ENCODE results near the gene CELF1. TPM values are rescaled to one million over a fixed set of nuclear protein-coding genes. Genes with fewer than 3 reads are reported as not detected.

CELF1 gene
- polyA plus RNA-seq, 1 donor (not counting 4 experiments of a cell fraction or from before 2014, with no cell fraction given): 110 TPM

GRCh38 chr11:47533690-47534151 lies 19.2 kb downstream of the CELF1 start:
- Histone ChIP-seq H3K4me2 (ENCODE audit: control insufficient read depth, extremely low read depth, insufficient read depth, low read depth, low read length) (no peak overlapping the region), H3K27ac (ENCODE audit: control insufficient read depth, insufficient read depth, low read length) (no peak overlapping the region), H3K9me1 (ENCODE audit: control insufficient read depth, extremely low read depth, insufficient read depth, low read length) (no peaks in the 10 kb centered on the region), H3K4me3 (ENCODE audit: control insufficient read depth in 2 of 3, extremely low read depth in 1 of 3, insufficient read depth in 2 of 3, low read depth in 1 of 3, low read length in 3 of 3) (no peak overlapping the region), H3K79me2 (ENCODE audit: control insufficient read depth, insufficient read depth, low read length) (peaks cover 99% of the 10 kb centered on the region), H3K9ac (ENCODE audit: control insufficient read depth, extremely low read depth, insufficient read depth, low read length) (no peak overlapping the region), H3K4me1 (ENCODE audit: control insufficient read depth, extremely low read depth, insufficient read depth, low read length) (peaks cover 4% of the 10 kb centered on the region), H3K36me3 (ENCODE audit: control insufficient read depth in 2 of 2, extremely low read depth in 1 of 2, insufficient read depth in 2 of 2, low read length in 2 of 2) (peaks cover 4% of the 10 kb centered on the region in 2 experiments), H3K27me3 (ENCODE audit: control insufficient read depth, extremely low read depth, insufficient read depth, low read length) (no peaks in the 10 kb centered on the region), H2AFZ (ENCODE audit: control insufficient read depth, low read length) (no peak overlapping the region), H3K9me3 (ENCODE audit: control insufficient read depth, low read depth, low read length) (no peaks in the 10 kb centered on the region), H4K20me1 (ENCODE audit: control insufficient read depth, extremely low read depth, insufficient read depth, low read length) (peaks cover 20% of the 10 kb centered on the region)
- dilution Hi-C loops (cut with MboI; ENCODE audit: extremely low pct_ligation_motif_present, low sequenced_read_pairs): no loop called here
- DNase-seq (ENCODE audit: low read depth, low spot score) (no peak), FAIRE-seq (no peak)
- no peak for TF ChIP-seq EZH2 (IDR thresholded peaks at IDR 0.05; ENCODE audit: low read length)
- no peak for TF ChIP-seq CTCF (optimal IDR thresholded peaks at IDR 0.05 in 1 of 3, IDR thresholded peaks at IDR 0.05 in 1 of 3, conservative IDR thresholded peaks at IDR 0.05 in 1 of 3; ENCODE audit: extremely low read depth in 1 of 3, insufficient read depth in 2 of 3, low read length in 3 of 3)

- H3K27ac ChIP-seq (ENCODE audit: control insufficient read depth, insufficient read depth, low read length): no peak overlapping the region
- no peaks in the 10 kb centered on the region for H3K9me3 ChIP-seq (ENCODE audit: control insufficient read depth, low read depth, low read length)
- H3K9ac ChIP-seq (ENCODE audit: control insufficient read depth, extremely low read depth, insufficient read depth, low read length): no peak overlapping the region
- H3K4me1 ChIP-seq (ENCODE audit: control insufficient read depth, extremely low read depth, insufficient read depth, low read length): peaks cover 2% of the 10 kb centered on the region
- TF ChIP-seq CTCF (optimal IDR thresholded peaks at IDR 0.05 in 1 of 3, IDR thresholded peaks at IDR 0.05 in 1 of 3, conservative IDR thresholded peaks at IDR 0.05 in 1 of 3; ENCODE audit: extremely low read depth in 1 of 3, insufficient read depth in 2 of 3, low read length in 3 of 3) (no peak), EZH2 (IDR thresholded peaks at IDR 0.05; ENCODE audit: low read length) (no peak)
- no peaks in the 10 kb centered on the region for H3K9me1 ChIP-seq (ENCODE audit: control insufficient read depth, extremely low read depth, insufficient read depth, low read length)
- H3K4me2 ChIP-seq (ENCODE audit: control insufficient read depth, extremely low read depth, insufficient read depth, low read depth, low read length): no peak overlapping the region
- dilution Hi-C loops (cut with MboI; ENCODE audit: extremely low pct_ligation_motif_present, low sequenced_read_pairs): no loop called here
- peaks cover 21% of the 10 kb centered on the region for H4K20me1 ChIP-seq (ENCODE audit: control insufficient read depth, extremely low read depth, insufficient read depth, low read length)
- H3K36me3 ChIP-seq (ENCODE audit: control insufficient read depth in 2 of 2, extremely low read depth in 1 of 2, insufficient read depth in 2 of 2, low read length in 2 of 2): peaks cover 4 to 5% of the 10 kb centered on the region in 2 experiments
- no peak for FAIRE-seq
- DNase-seq (ENCODE audit: low read depth, low spot score): no peak
- H3K79me2 ChIP-seq (ENCODE audit: control insufficient read depth, insufficient read depth, low read length): peaks cover 100% of the 10 kb centered on the region
- H3K4me3 ChIP-seq (ENCODE audit: control insufficient read depth in 2 of 3, extremely low read depth in 1 of 3, insufficient read depth in 2 of 3, low read depth in 1 of 3, low read length in 3 of 3): no peak overlapping the region
- H3K27me3 ChIP-seq (ENCODE audit: control insufficient read depth, extremely low read depth, insufficient read depth, low read length): no peaks in the 10 kb centered on the region
- H2AFZ ChIP-seq (ENCODE audit: control insufficient read depth, low read length): no peak overlapping the region
These were observed 20.2 kb downstream of the CELF1 start for GRCh38 chr11:47532597-47533213.

Measured in keratinocyte (primary cell).